Activated B cell treated with CpG ODN at 0.5 μM for 24 hours (primary cell): Measurements from ENCODE around the gene MEDAG. TPM values are rescaled to one million over a fixed set of nuclear protein-coding genes. Genes with fewer than 3 reads are reported as not detected.

ENCODE experiments used
- ATAC-seq: fragments of 200-7000 bp; cut with Tn5 transposase; one replicate; pipeline ENCODE4 v1.10.0; 2021; ENCODE audit warnings: low read depth, mild to moderate bottlenecking, moderate library complexity
- CTCF ChIA-PET: fragments of 350-600 bp; sonication (Branson Sonifier 250); formaldehyde crosslinking; loops from one replicate; lab custom pipeline; 2021; ENCODE audit warnings: antibody characterized with exemption; lab: Charles Lee
- POLR2A ChIA-PET: fragments of 350-600 bp; sonication (Branson Sonifier 250); formaldehyde crosslinking; loops from one replicate; lab custom pipeline; 2021; ENCODE audit warnings: antibody characterized with exemption; lab: Charles Lee
- DNase-seq: peaks from one replicate; pipeline ENCODE4 v3.0.0; 2022
- H3K27ac Mint-ChIP-seq: one replicate; pipeline ENCODE4 v1.8.0; 2020; ENCODE audit warnings: mixed read lengths
- H3K27me3 Mint-ChIP-seq: one replicate; pipeline ENCODE4 v1.8.0; 2021; ENCODE audit warnings: mixed read lengths
- H3K36me3 Mint-ChIP-seq: one replicate; pipeline ENCODE4 v1.8.0; 2021; ENCODE audit warnings: low read depth, mixed read lengths
- H3K4me1 Mint-ChIP-seq: one replicate; pipeline ENCODE4 v1.8.0; 2021; ENCODE audit warnings: mixed read lengths
- H3K4me3 Mint-ChIP-seq: one replicate; pipeline ENCODE4 v1.8.0; 2020; ENCODE audit warnings: mild to moderate bottlenecking, mixed read lengths
- H3K9me3 Mint-ChIP-seq: one replicate; pipeline ENCODE4 v1.8.0; 2020; ENCODE audit warnings: mixed read lengths
- CTCF ChIP-seq: fragments of 200-600 bp; IDR thresholded peaks from one replicate; pipeline ENCODE4 v1.8.0; 2022; ENCODE audit warnings: antibody characterized with exemption, mild to moderate bottlenecking
- intact Hi-C: fragments of 100-400 bp; cut with micrococcal nuclease; formaldehyde crosslinking; loops from one replicate; pipeline ENCODE4 v1.15.1; 2024
- total RNA-seq: library from RNA; stranded (reverse); gene quantifications from 2 replicates; pipeline ENCODE4 v1.2.3, GENCODE V29; 2022

MEDAG gene
- total RNA-seq, 1 donor from 2014 or later, result not detected

- Mint-ChIP-seq H3K36me3 (no peaks in the 10 kb centered on the region), H3K27me3 (peaks cover 21% of the 10 kb centered on the region), H3K9me3 (no peaks in the 10 kb centered on the region), H3K4me3 (no peak overlapping the region), H3K4me1 (no peaks in the 10 kb centered on the region), H3K27ac (no peak overlapping the region)
- intact Hi-C loops, result no loop called here
- POLR2A ChIA-PET, result no interaction called here
- no peak for TF ChIP-seq CTCF
- no peak for ATAC-seq
- no peak for DNase-seq
- CTCF ChIA-PET, result no interaction called here
These were observed 9.8 kb downstream of the MEDAG start for GRCh38 chr13:30915691-30916541.

- DNase-seq (no peak), ATAC-seq (no peak)
- Mint-ChIP-seq H3K9me3 (no peaks in the 10 kb centered on the region), H3K4me1 (no peaks in the 10 kb centered on the region), H3K36me3 (no peaks in the 10 kb centered on the region), H3K27ac (no peak overlapping the region), H3K4me3 (no peak overlapping the region), H3K27me3 (peaks cover 15% of the 10 kb centered on the region)
- POLR2A ChIA-PET, result no interaction called here
- intact Hi-C loops, result no loop called here
- TF ChIP-seq CTCF, result no peak
- CTCF ChIA-PET, result no interaction called here
These were observed 10.9 kb downstream of the MEDAG start for GRCh38 chr13:30916991-30917390.

GRCh38 chr13:30918662-30919405, 12.8 kb downstream of the MEDAG start:
- Mint-ChIP-seq H3K9me3 (no peaks in the 10 kb centered on the region), H3K27me3 (peaks cover 18% of the 10 kb centered on the region), H3K4me1 (no peaks in the 10 kb centered on the region), H3K4me3 (no peak overlapping the region), H3K36me3 (no peaks in the 10 kb centered on the region), H3K27ac (no peak overlapping the region)
- TF ChIP-seq CTCF, result no peak
- ATAC-seq (no peak), DNase-seq (no peak)
- ChIA-PET CTCF (no interaction called here), POLR2A (no interaction called here)
- intact Hi-C loops, result no loop called here

GRCh38 chr13:30920162-30920909, 14.3 kb downstream of the MEDAG start:
- ChIA-PET CTCF (no interaction called here), POLR2A (no interaction called here)
- Mint-ChIP-seq H3K27me3 (peaks cover 12% of the 10 kb centered on the region), H3K4me1 (no peaks in the 10 kb centered on the region), H3K9me3 (no peaks in the 10 kb centered on the region), H3K36me3 (no peaks in the 10 kb centered on the region), H3K27ac (no peak overlapping the region), H3K4me3 (no peak overlapping the region)
- ATAC-seq, result no peak
- intact Hi-C loops, result no loop called here
- no peak for TF ChIP-seq CTCF
- DNase-seq, result no peak

GRCh38 chr13:30923418-30923817, 17.3 kb downstream of the MEDAG start:
- DNase-seq (no peak), ATAC-seq (no peak)
- H3K27me3 Mint-ChIP-seq, result peaks cover 13% of the 10 kb centered on the region
- no peaks in the 10 kb centered on the region for H3K4me1 Mint-ChIP-seq
- ChIA-PET CTCF (no interaction called here), POLR2A (no interaction called here)
- H3K4me3 Mint-ChIP-seq, result no peak overlapping the region
- H3K9me3 Mint-ChIP-seq, result no peaks in the 10 kb centered on the region
- no peak overlapping the region for H3K27ac Mint-ChIP-seq
- no peak for TF ChIP-seq CTCF
- intact Hi-C loops, result no loop called here
- H3K36me3 Mint-ChIP-seq, result no peaks in the 10 kb centered on the region
